Thyroid gland (tissue), 4 donors: ENCODE results near the gene FAM209A.

ENCODE experiments used
- POLR2A ChIP-seq, 2 donors: fragments of 450-650 bp; IDR thresholded peaks; one replicate each; pipeline ENCODE4 v1.6.1; 2017; ENCODE audit warnings: antibody characterized with exemption in 2 of 2, mild to moderate bottlenecking in 2 of 2, moderate library complexity in 1 of 2
- TF ChIP-seq, protein P1 (sequence below), 6 experiments: fragments of 200-600 bp in 3 of 6; fragments of 450-650 bp in 3 of 6; sonication (generic) in 3 of 6; IDR thresholded peaks; one replicate each; pipeline ENCODE4 v1.5.1; 2016 to 2019; ENCODE audit warnings: antibody characterized with exemption in 6 of 6, mild to moderate bottlenecking in 2 of 6, inconsistent platforms in 1 of 6, moderate library complexity in 1 of 6

DNA sequence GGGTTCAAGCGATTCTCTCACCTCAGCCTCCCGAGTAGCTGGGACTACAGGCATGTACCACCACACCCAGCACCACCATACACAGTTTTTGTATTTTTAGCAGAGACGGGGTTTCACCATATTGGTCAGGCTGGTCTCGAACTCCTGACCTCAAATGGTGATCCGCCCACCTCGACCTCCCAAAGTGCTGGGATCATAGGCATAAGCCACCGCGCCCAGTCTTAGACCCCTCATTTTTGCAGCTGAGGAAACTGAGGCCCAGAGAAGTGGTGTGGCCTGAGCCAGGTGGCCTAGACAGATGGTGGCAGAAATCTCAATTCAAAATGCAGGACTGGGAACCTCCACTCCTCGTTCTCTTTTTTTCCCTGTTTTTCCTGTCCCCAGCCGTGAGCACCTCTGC is 12.6 kb upstream of the FAM209A start:
- TF ChIP-seq, protein P1, sequence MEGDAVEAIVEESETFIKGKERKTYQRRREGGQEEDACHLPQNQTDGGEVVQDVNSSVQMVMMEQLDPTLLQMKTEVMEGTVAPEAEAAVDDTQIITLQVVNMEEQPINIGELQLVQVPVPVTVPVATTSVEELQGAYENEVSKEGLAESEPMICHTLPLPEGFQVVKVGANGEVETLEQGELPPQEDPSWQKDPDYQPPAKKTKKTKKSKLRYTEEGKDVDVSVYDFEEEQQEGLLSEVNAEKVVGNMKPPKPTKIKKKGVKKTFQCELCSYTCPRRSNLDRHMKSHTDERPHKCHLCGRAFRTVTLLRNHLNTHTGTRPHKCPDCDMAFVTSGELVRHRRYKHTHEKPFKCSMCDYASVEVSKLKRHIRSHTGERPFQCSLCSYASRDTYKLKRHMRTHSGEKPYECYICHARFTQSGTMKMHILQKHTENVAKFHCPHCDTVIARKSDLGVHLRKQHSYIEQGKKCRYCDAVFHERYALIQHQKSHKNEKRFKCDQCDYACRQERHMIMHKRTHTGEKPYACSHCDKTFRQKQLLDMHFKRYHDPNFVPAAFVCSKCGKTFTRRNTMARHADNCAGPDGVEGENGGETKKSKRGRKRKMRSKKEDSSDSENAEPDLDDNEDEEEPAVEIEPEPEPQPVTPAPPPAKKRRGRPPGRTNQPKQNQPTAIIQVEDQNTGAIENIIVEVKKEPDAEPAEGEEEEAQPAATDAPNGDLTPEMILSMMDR (IDR thresholded peaks at IDR 0.05), result no peak
- no peak for TF ChIP-seq POLR2A (IDR thresholded peaks at IDR 0.05)
